SK-N-SH treated with all-trans-retinoic acid at 6 μM for 48 hours (cell line): ENCODE measurements around the gene PBX1.

Source experiments
- ARNTL ChIP-seq: fragments of 450-650 bp; formaldehyde crosslinking; IDR thresholded peaks from 2 replicates; pipeline ENCODE4 v1.5.0; 2020; ENCODE audit warnings: low read depth, mild to moderate bottlenecking, moderate library complexity, borderline replicate concordance
- BACH2 ChIP-seq: fragments of 250-450 bp; sonication (Bioruptor Pico); IDR thresholded peaks from 2 replicates; pipeline ENCODE4 v1.9.0; 2021; ENCODE audit warnings: mild to moderate bottlenecking, borderline replicate concordance
- ESRRG ChIP-seq: fragments of 250-450 bp; sonication (Bioruptor Pico); IDR thresholded peaks from 2 replicates; pipeline ENCODE4 v1.6.1; 2021; ENCODE audit warnings: mild to moderate bottlenecking
- GLIS3 ChIP-seq: fragments of 250-450 bp; sonication (Bioruptor Pico); IDR thresholded peaks from 2 replicates; pipeline ENCODE4 v1.5.0; 2020; ENCODE audit warnings: mild to moderate bottlenecking, moderate library complexity
- ISL1 ChIP-seq: fragments of 250-450 bp; sonication (Bioruptor Pico); IDR thresholded peaks from 2 replicates; pipeline ENCODE4 v2.1.2; 2022; ENCODE audit warnings: mild to moderate bottlenecking, moderate library complexity
- PATZ1 ChIP-seq: fragments of 250-450 bp; sonication (Bioruptor Pico); IDR thresholded peaks from 2 replicates; pipeline ENCODE4 v1.8.0; 2020; ENCODE audit warnings: mild to moderate bottlenecking, moderate library complexity, borderline replicate concordance
- PPARA ChIP-seq: fragments of 250-450 bp; sonication (Bioruptor Pico); IDR thresholded peaks from 2 replicates; pipeline ENCODE4 v1.5.0; 2020; ENCODE audit warnings: mild to moderate bottlenecking, borderline replicate concordance
- RARB ChIP-seq: fragments of 250-450 bp; sonication (Bioruptor Pico); IDR thresholded peaks from 2 replicates; pipeline ENCODE4 v1.8.0; 2021; ENCODE audit warnings: mild to moderate bottlenecking, moderate library complexity
- ZFP3 ChIP-seq: fragments of 250-450 bp; sonication (Bioruptor Pico); IDR thresholded peaks from 2 replicates; pipeline ENCODE4 v1.5.0; 2020; ENCODE audit warnings: mild to moderate bottlenecking, moderate library complexity
- TF ChIP-seq, protein P1 (sequence below): fragments of 250-450 bp; sonication (Bioruptor Pico); IDR thresholded peaks from 2 replicates; pipeline ENCODE4 v1.5.1; 2020; ENCODE audit warnings: low read depth, mild to moderate bottlenecking, moderate library complexity
- TF ChIP-seq, protein P2 (sequence below): fragments of 250-450 bp; sonication (Bioruptor Pico); IDR thresholded peaks from 2 replicates; pipeline ENCODE4 v1.5.0; 2020; ENCODE audit warnings: mild to moderate bottlenecking, moderate library complexity
- TF ChIP-seq, protein P3 (sequence below): fragments of 250-450 bp; sonication (Bioruptor Pico); IDR thresholded peaks from 2 replicates; pipeline ENCODE4 v1.5.1; 2021; ENCODE audit warnings: mild to moderate bottlenecking, moderate library complexity

DNA sequence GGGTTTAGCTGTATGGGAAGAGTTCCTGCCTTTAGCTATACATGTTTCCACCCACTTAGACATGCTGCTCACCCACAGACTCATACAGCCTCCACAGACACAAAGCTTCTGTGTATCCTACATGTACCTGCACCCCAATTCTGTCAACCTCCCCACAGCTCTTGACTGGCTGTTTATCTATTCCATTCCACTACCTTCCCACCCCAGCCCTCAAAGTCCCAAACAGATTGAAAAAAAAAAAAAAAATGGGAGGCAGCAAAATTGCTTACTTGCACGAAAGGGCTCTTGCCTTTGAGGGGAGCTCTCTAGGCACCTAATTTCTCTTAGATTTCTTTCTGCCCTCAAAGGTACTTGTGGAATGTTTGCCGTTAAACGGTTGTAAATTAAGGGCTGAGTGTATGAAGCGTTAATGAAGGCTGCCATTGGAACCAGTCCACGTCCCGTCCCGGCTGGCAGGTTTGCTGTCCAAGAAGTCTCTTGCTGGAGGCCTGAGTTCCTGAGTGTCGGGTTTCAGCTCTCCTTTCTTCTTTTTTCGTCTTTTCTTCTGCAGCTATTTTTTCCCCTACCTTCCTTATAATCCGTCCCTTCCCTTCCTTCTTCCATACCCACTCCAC, 43.6 kb downstream of the PBX1 start:
- TF ChIP-seq GLIS3 (CRISPR knock-in tag) (no peak), ZFP3 (CRISPR knock-in tag) (no peak), PATZ1 (CRISPR knock-in tag) (no peak), PPARA (CRISPR knock-in tag) (no peak), RARB (no peak), ESRRG (no peak), BACH2 (CRISPR knock-in tag) (no peak), ARNTL (no peak), ISL1 (CRISPR knock-in tag) (no peak)
- TF ChIP-seq, protein P1, sequence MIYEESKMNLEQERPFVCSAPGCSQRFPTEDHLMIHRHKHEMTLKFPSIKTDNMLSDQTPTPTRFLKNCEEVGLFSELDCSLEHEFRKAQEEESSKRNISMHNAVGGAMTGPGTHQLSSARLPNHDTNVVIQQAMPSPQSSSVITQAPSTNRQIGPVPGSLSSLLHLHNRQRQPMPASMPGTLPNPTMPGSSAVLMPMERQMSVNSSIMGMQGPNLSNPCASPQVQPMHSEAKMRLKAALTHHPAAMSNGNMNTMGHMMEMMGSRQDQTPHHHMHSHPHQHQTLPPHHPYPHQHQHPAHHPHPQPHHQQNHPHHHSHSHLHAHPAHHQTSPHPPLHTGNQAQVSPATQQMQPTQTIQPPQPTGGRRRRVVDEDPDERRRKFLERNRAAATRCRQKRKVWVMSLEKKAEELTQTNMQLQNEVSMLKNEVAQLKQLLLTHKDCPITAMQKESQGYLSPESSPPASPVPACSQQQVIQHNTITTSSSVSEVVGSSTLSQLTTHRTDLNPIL (CRISPR knock-in tag), result no peak
- TF ChIP-seq, protein P2, sequence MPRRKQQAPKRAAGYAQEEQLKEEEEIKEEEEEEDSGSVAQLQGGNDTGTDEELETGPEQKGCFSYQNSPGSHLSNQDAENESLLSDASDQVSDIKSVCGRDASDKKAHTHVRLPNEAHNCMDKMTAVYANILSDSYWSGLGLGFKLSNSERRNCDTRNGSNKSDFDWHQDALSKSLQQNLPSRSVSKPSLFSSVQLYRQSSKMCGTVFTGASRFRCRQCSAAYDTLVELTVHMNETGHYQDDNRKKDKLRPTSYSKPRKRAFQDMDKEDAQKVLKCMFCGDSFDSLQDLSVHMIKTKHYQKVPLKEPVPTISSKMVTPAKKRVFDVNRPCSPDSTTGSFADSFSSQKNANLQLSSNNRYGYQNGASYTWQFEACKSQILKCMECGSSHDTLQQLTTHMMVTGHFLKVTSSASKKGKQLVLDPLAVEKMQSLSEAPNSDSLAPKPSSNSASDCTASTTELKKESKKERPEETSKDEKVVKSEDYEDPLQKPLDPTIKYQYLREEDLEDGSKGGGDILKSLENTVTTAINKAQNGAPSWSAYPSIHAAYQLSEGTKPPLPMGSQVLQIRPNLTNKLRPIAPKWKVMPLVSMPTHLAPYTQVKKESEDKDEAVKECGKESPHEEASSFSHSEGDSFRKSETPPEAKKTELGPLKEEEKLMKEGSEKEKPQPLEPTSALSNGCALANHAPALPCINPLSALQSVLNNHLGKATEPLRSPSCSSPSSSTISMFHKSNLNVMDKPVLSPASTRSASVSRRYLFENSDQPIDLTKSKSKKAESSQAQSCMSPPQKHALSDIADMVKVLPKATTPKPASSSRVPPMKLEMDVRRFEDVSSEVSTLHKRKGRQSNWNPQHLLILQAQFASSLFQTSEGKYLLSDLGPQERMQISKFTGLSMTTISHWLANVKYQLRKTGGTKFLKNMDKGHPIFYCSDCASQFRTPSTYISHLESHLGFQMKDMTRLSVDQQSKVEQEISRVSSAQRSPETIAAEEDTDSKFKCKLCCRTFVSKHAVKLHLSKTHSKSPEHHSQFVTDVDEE, result no peak
- TF ChIP-seq, protein P3, sequence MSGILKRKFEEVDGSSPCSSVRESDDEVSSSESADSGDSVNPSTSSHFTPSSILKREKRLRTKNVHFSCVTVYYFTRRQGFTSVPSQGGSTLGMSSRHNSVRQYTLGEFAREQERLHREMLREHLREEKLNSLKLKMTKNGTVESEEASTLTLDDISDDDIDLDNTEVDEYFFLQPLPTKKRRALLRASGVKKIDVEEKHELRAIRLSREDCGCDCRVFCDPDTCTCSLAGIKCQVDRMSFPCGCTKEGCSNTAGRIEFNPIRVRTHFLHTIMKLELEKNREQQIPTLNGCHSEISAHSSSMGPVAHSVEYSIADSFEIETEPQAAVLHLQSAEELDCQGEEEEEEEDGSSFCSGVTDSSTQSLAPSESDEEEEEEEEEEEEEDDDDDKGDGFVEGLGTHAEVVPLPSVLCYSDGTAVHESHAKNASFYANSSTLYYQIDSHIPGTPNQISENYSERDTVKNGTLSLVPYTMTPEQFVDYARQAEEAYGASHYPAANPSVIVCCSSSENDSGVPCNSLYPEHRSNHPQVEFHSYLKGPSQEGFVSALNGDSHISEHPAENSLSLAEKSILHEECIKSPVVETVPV (CRISPR knock-in tag), result no peak
